HFF-Myc (cell line): ENCODE measurements around the gene LTK.
A peak's percentile ranks its signal among the peaks of the same experiment; 100 is the strongest.

Experiments used
- DNase-seq: peaks from one replicate; pipeline ENCODE4 v3.0.0-alpha.2; 2011; ENCODE audit warnings: low read depth; ENCODE audit errors: extremely low read depth
- H3K4me3 ChIP-seq: replicated peaks from 2 replicates; pipeline ENCODE4 v1.5.1; 2011; ENCODE audit warnings: low read depth, mild to moderate bottlenecking, control low read depth, low read length
- CTCF ChIP-seq: IDR thresholded peaks from 2 replicates; pipeline ENCODE4 v1.5.1; 2012; ENCODE audit warnings: mild to moderate bottlenecking, low read depth, low read length, control low read depth; ENCODE audit errors: missing control alignments

The LTK gene

GRCh38 chr15:41466711-41467110 lies 46.9 kb downstream of the LTK start:
- TF ChIP-seq CTCF, result no peak
- no peak overlapping the region for H3K4me3 ChIP-seq
- DNase-seq, result no peak

- DNase-seq, result no peak
- H3K4me3 ChIP-seq, result no peak overlapping the region
- peak; percentile 97 for TF ChIP-seq CTCF
Observed at GRCh38 chr15:41465822-41466421, 47.7 kb downstream of the LTK start.

GRCh38 chr15:41464889-41465580 lies 48.6 kb downstream of the LTK start:
- no peak overlapping the region for H3K4me3 ChIP-seq
- DNase-seq, result no peak
- TF ChIP-seq CTCF, result no peak

GRCh38 chr15:41462084-41462795 lies 51.4 kb downstream of the LTK start:
- no peak for TF ChIP-seq CTCF
- H3K4me3 ChIP-seq, result no peak overlapping the region
- DNase-seq, result no peak
